OCI-M2 (cell line): ENCODE results near the gene PPM1L.

Experiments
- DNase-seq: peaks from one replicate; lab custom pipeline; 2025; ENCODE audit not compliant: unreplicated experiment; lab: John Stamatoyannopoulos, UW

PPM1L gene

GRCh38 chr3:160763073-160763472 is 7.0 kb downstream of the PPM1L start:
- DNase-seq: no peak

GRCh38 chr3:160765211-160765610 is 9.2 kb downstream of the PPM1L start:
- no peak for DNase-seq

GRCh38 chr3:160768031-160768430 is 12.0 kb downstream of the PPM1L start:
- no peak for DNase-seq

- no peak for DNase-seq
Observed at GRCh38 chr3:160768918-160769317, 12.9 kb downstream of the PPM1L start.

- DNase-seq: no peak
Observed at GRCh38 chr3:160771811-160772459, 15.9 kb downstream of the PPM1L start.

- no peak for DNase-seq
Observed at GRCh38 chr3:160773722-160774121, 17.7 kb downstream of the PPM1L start.

- no peak for DNase-seq
Observed at GRCh38 chr3:160774172-160774571, 18.1 kb downstream of the PPM1L start.

- no peak for DNase-seq
Observed at GRCh38 chr3:160778480-160778879, 22.4 kb downstream of the PPM1L start.

GRCh38 chr3:160779040-160779439 is 23.0 kb downstream of the PPM1L start:
- no peak for DNase-seq

GRCh38 chr3:160780245-160780644 is 24.2 kb downstream of the PPM1L start:
- no peak for DNase-seq

GRCh38 chr3:160781402-160781801 is 25.4 kb downstream of the PPM1L start:
- DNase-seq: no peak

- DNase-seq: no peak
Observed at GRCh38 chr3:160781863-160782262, 25.8 kb downstream of the PPM1L start.

- no peak for DNase-seq
Observed at GRCh38 chr3:160784853-160785252, 28.8 kb downstream of the PPM1L start.

GRCh38 chr3:160790726-160791125 is 34.7 kb downstream of the PPM1L start:
- no peak for DNase-seq

- no peak for DNase-seq
Observed at GRCh38 chr3:160792540-160792939, 36.5 kb downstream of the PPM1L start.

- no peak for DNase-seq
Observed at GRCh38 chr3:160793722-160794252, 37.8 kb downstream of the PPM1L start.

GRCh38 chr3:160796089-160796812 is 40.2 kb downstream of the PPM1L start:
- DNase-seq: no peak

- no peak for DNase-seq
Observed at GRCh38 chr3:160796813-160797164, 40.8 kb downstream of the PPM1L start.

- no peak for DNase-seq
Observed at GRCh38 chr3:160797356-160797755, 41.3 kb downstream of the PPM1L start.

- peak; percentile 17 for DNase-seq
Observed at GRCh38 chr3:160801386-160802118, 45.5 kb downstream of the PPM1L start.

- no peak for DNase-seq
Observed at GRCh38 chr3:160804762-160805161, 48.7 kb downstream of the PPM1L start.

GRCh38 chr3:160806094-160806493 is 50.1 kb downstream of the PPM1L start:
- DNase-seq: no peak
